Measurements from ENCODE around the gene ATF3. TPM values are rescaled to one million over a fixed set of nuclear protein-coding genes. Genes with fewer than 3 reads are reported as not detected.
A peak's percentile ranks its signal among the peaks of the same experiment; 100 is the strongest.

ATF3 gene
- total and polyA plus RNA-seq, 2 donors (not counting 1 experiment from before 2014, with no cell fraction given): 33.8 to 35.7 TPM

GRCh38 chr1:212565571-212566305, 42.8 kb upstream of the ATF3 start:
- Histone ChIP-seq H3K4me3 (replicated peaks in 1 of 4; ENCODE audit: control extremely low read depth in 1 of 4, insufficient read depth in 1 of 4, low read depth in 3 of 4, low read length in 4 of 4) (no peak overlapping the region), H3K36me3 (ENCODE audit: control insufficient read depth, insufficient read depth, low read length) (no peaks in the 10 kb centered on the region), H3K9me3 (ENCODE audit: control insufficient read depth, insufficient read depth, low read depth, low read length) (no peaks in the 10 kb centered on the region), H3K4me2 (ENCODE audit: extremely low read depth, insufficient read depth, low read length) (no peak overlapping the region), H2AFZ (ENCODE audit: low read length) (no peak overlapping the region), H3K9ac (ENCODE audit: insufficient read depth, low read length) (no peak overlapping the region), H3K4me1 (ENCODE audit: control insufficient read depth, extremely low read depth, insufficient read depth, low read length) (peaks cover 11% of the 10 kb centered on the region), H3K27me3 (ENCODE audit: control insufficient read depth, insufficient read depth, low read length) (no peaks in the 10 kb centered on the region), H3K79me2 (ENCODE audit: control insufficient read depth, insufficient read depth, low read length) (no peaks in the 10 kb centered on the region), H3K27ac (ENCODE audit: insufficient read depth, low read length) (peak overlapping the region; percentile 82), H4K20me1 (ENCODE audit: control insufficient read depth, extremely low read depth, insufficient read depth, low read length) (no peaks in the 10 kb centered on the region)
- no peak for DNase-seq (ENCODE audit: low read depth in 2 of 2)
- TF ChIP-seq CTCF (conservative IDR thresholded peaks at IDR 0.05 in 1 of 2, IDR thresholded peaks at IDR 0.05 in 1 of 2; ENCODE audit: low read depth in 1 of 2, low read length in 2 of 2) (no peak), EZH2 (IDR thresholded peaks at IDR 0.05; ENCODE audit: low read length, missing control alignments) (no peak)

GRCh38 chr1:212566522-212567479, 41.8 kb upstream of the ATF3 start:
- Histone ChIP-seq H3K27me3 (ENCODE audit: control insufficient read depth, insufficient read depth, low read length) (no peaks in the 10 kb centered on the region), H3K4me1 (ENCODE audit: control insufficient read depth, extremely low read depth, insufficient read depth, low read length) (peaks cover 9% of the 10 kb centered on the region), H3K36me3 (ENCODE audit: control insufficient read depth, insufficient read depth, low read length) (no peaks in the 10 kb centered on the region), H4K20me1 (ENCODE audit: control insufficient read depth, extremely low read depth, insufficient read depth, low read length) (no peaks in the 10 kb centered on the region), H3K27ac (ENCODE audit: insufficient read depth, low read length) (peak overlapping the region; percentile 82), H3K4me3 (replicated peaks in 1 of 4; ENCODE audit: control extremely low read depth in 1 of 4, insufficient read depth in 1 of 4, low read depth in 3 of 4, low read length in 4 of 4) (peak overlapping the region; percentile 54 to 68 (median 56)), H3K9me3 (ENCODE audit: control insufficient read depth, insufficient read depth, low read depth, low read length) (no peaks in the 10 kb centered on the region), H3K4me2 (ENCODE audit: extremely low read depth, insufficient read depth, low read length) (peak overlapping the region; percentile 94), H3K79me2 (ENCODE audit: control insufficient read depth, insufficient read depth, low read length) (no peaks in the 10 kb centered on the region), H3K9ac (ENCODE audit: insufficient read depth, low read length) (peak overlapping the region; percentile 53), H2AFZ (ENCODE audit: low read length) (peak overlapping the region; percentile 55)
- TF ChIP-seq EZH2 (IDR thresholded peaks at IDR 0.05; ENCODE audit: low read length, missing control alignments) (no peak), CTCF (conservative IDR thresholded peaks at IDR 0.05 in 1 of 2, IDR thresholded peaks at IDR 0.05 in 1 of 2; ENCODE audit: low read depth in 1 of 2, low read length in 2 of 2) (no peak)
- DNase-seq (ENCODE audit: low read depth in 2 of 2): peak; percentile 83 to 93

DNA sequence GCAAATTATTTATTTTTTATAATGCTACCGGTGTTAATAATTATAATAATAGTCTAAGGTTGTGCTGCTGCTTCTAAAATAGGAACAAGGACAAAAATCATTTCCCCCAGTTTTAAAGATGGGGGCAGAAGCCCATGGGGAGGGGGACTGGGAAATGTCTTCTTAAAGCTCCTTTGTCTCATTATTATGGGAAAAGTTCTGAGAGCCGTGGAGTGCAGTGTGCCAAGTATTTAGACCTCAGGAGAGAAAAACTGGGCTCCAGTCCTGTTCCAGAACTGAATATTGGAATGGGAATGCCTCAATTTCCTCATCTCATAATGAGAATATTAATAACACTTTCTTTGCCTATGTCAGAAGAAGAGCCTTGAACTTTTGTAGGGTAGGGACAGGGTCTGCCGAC, 40.9 kb upstream of the ATF3 start:
- Histone ChIP-seq H3K36me3 (ENCODE audit: control insufficient read depth, insufficient read depth, low read length) (no peaks in the 10 kb centered on the region), H3K79me2 (ENCODE audit: control insufficient read depth, insufficient read depth, low read length) (no peaks in the 10 kb centered on the region), H3K27me3 (ENCODE audit: control insufficient read depth, insufficient read depth, low read length) (no peaks in the 10 kb centered on the region), H3K9me3 (ENCODE audit: control insufficient read depth, insufficient read depth, low read depth, low read length) (no peaks in the 10 kb centered on the region), H3K4me1 (ENCODE audit: control insufficient read depth, extremely low read depth, insufficient read depth, low read length) (peaks cover 9% of the 10 kb centered on the region), H2AFZ (ENCODE audit: low read length) (no peak overlapping the region), H3K9ac (ENCODE audit: insufficient read depth, low read length) (no peak overlapping the region), H3K4me3 (replicated peaks in 1 of 4; ENCODE audit: control extremely low read depth in 1 of 4, insufficient read depth in 1 of 4, low read depth in 3 of 4, low read length in 4 of 4) (peak overlapping the region in 1 of 4 experiments; percentile 68), H3K27ac (ENCODE audit: insufficient read depth, low read length) (no peak overlapping the region), H4K20me1 (ENCODE audit: control insufficient read depth, extremely low read depth, insufficient read depth, low read length) (no peaks in the 10 kb centered on the region), H3K4me2 (ENCODE audit: extremely low read depth, insufficient read depth, low read length) (no peak overlapping the region)
- DNase-seq (ENCODE audit: low read depth in 2 of 2): no peak
- TF ChIP-seq EZH2 (IDR thresholded peaks at IDR 0.05; ENCODE audit: low read length, missing control alignments) (no peak), CTCF (conservative IDR thresholded peaks at IDR 0.05 in 1 of 2, IDR thresholded peaks at IDR 0.05 in 1 of 2; ENCODE audit: low read depth in 1 of 2, low read length in 2 of 2) (no peak)
